Measurements from ENCODE around the gene FASTKD2. TPM values are rescaled to one million over a fixed set of nuclear protein-coding genes. Genes with fewer than 3 reads are reported as not detected.
A peak's percentile ranks its signal among the peaks of the same experiment; 100 is the strongest.

FASTKD2 gene
- total RNA-seq, 1 donor from 2014 or later = 39.9 TPM

DNA sequence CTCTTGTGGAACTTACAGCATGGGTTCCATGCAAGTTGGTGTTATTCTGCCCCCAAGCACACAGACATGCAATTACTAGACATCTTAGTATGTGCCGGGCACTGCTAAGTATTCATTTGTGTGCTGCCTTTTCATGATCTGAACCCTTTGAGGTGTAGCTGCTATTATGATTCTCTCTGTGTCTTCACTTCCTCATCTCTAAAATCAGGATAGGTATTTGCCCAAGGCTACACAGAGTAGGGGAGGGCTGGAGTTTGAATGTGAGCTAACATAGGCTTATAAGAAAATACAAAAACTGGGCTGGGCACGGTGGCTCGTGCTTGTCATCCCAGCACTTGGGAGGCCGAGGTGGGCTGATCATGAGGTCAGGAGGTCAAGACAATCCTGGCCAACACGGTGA, 27.2 kb downstream of the FASTKD2 start:
- Histone ChIP-seq H3K4me3 (no peak overlapping the region), H3K9me3 (replicated peaks) (no peaks in the 10 kb centered on the region), H3K27ac (replicated peaks) (no peak overlapping the region), H3K36me3 (peaks cover 78% of the 10 kb centered on the region), H3K27me3 (ENCODE audit: low read depth) (no peaks in the 10 kb centered on the region), H3K4me1 (no peaks in the 10 kb centered on the region)
- DNase-seq = no peak
- intact Hi-C loops (cut with micrococcal nuclease) = no loop called here
- TF ChIP-seq, protein P1, sequence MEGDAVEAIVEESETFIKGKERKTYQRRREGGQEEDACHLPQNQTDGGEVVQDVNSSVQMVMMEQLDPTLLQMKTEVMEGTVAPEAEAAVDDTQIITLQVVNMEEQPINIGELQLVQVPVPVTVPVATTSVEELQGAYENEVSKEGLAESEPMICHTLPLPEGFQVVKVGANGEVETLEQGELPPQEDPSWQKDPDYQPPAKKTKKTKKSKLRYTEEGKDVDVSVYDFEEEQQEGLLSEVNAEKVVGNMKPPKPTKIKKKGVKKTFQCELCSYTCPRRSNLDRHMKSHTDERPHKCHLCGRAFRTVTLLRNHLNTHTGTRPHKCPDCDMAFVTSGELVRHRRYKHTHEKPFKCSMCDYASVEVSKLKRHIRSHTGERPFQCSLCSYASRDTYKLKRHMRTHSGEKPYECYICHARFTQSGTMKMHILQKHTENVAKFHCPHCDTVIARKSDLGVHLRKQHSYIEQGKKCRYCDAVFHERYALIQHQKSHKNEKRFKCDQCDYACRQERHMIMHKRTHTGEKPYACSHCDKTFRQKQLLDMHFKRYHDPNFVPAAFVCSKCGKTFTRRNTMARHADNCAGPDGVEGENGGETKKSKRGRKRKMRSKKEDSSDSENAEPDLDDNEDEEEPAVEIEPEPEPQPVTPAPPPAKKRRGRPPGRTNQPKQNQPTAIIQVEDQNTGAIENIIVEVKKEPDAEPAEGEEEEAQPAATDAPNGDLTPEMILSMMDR (IDR thresholded peaks at IDR 0.05; ENCODE audit: borderline replicate concordance) = no peak

DNA sequence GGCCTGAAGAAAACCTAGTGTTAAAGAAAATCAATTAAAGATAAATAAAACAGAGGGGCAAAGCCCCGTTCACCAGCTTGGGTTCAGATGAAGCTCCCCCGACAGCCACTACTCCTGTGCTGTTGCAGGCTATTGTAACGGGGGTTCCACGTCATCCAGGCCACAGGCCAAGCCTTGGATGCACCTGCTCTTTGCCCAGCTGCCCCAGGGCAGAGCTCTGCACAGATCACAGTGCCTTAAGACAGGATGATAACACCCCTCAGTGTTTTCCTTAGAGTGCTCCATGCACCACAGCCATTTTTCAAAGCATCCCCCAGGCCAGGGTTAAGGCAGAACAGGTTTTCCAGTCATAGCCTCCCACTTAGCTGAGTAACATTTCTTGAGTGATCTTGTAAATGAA, 32.0 kb downstream of the FASTKD2 start:
- intact Hi-C loops (cut with micrococcal nuclease) = no loop called here
- TF ChIP-seq, protein P1 (IDR thresholded peaks at IDR 0.05; ENCODE audit: borderline replicate concordance) = no peak

DNA sequence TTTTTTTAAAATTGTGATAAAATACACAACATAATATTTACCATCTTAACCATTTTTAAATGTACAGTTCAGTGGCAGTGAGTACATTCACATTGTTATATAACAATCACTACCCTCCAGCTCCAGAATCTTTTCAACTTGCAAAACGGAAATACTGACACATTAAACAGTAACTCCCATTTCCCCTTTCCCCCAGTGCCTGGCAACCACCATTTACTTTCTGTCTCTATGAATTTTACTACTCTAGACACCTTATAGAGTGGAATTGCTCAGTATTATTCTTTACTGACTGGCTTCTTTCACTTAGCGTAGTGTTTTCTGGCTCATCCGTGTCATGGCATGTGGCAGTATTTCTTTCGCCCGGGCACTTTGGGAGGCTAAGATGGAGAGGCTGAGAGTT, 32.6 kb downstream of the FASTKD2 start:
- intact Hi-C loops (cut with micrococcal nuclease) = no loop called here
- Histone ChIP-seq H3K4me1 (peaks cover 28% of the 10 kb centered on the region), H3K27ac (replicated peaks) (no peak overlapping the region)

More for the DNA sequence above, 32.0 kb downstream of the FASTKD2 start:
- peaks cover 31% of the 10 kb centered on the region for H3K36me3 ChIP-seq
- peaks cover 23% of the 10 kb centered on the region for H3K4me1 ChIP-seq
- no peak overlapping the region for H3K4me3 ChIP-seq
- DNase-seq = no peak
- H3K27ac ChIP-seq (replicated peaks) = no peak overlapping the region
- H3K27me3 ChIP-seq (ENCODE audit: low read depth) = no peaks in the 10 kb centered on the region
- no peaks in the 10 kb centered on the region for H3K9me3 ChIP-seq (replicated peaks)

DNA sequence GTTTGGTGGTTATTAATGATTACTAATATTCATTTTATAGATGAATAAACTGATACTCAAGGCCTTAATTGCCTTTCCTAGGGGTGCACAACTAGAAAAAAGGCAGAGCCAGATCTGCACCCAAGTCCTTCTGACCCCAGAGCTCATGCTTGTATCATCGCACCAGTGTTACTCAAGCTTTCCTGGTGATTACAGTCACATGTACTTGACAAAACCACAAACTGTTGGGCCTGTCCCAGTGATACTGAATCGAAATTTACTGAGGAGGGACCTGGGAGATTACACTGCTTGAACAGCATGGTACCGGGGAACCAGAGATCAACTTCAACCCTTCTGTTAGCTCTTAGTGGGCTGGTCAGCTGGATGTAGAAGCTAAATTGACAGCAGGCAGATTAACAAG, 33.7 kb downstream of the FASTKD2 start:
- no peaks in the 10 kb centered on the region for H3K9me3 ChIP-seq (replicated peaks)
- peaks cover 25% of the 10 kb centered on the region for H3K36me3 ChIP-seq
- no peak overlapping the region for H3K27ac ChIP-seq (replicated peaks)
- H3K4me1 ChIP-seq = peaks cover 35% of the 10 kb centered on the region
- intact Hi-C loops (cut with micrococcal nuclease) = no loop called here
- no peak overlapping the region for H3K4me3 ChIP-seq
- TF ChIP-seq, protein P1 (IDR thresholded peaks at IDR 0.05; ENCODE audit: borderline replicate concordance) = no peak
- no peaks in the 10 kb centered on the region for H3K27me3 ChIP-seq (ENCODE audit: low read depth)
- DNase-seq = no peak

More for the DNA sequence above, 32.6 kb downstream of the FASTKD2 start:
- Histone ChIP-seq H3K4me3 (no peak overlapping the region), H3K36me3 (peaks cover 25% of the 10 kb centered on the region), H3K9me3 (replicated peaks) (no peaks in the 10 kb centered on the region), H3K27me3 (ENCODE audit: low read depth) (no peaks in the 10 kb centered on the region)
- TF ChIP-seq, protein P1 (IDR thresholded peaks at IDR 0.05; ENCODE audit: borderline replicate concordance) = no peak
- DNase-seq = no peak

DNA sequence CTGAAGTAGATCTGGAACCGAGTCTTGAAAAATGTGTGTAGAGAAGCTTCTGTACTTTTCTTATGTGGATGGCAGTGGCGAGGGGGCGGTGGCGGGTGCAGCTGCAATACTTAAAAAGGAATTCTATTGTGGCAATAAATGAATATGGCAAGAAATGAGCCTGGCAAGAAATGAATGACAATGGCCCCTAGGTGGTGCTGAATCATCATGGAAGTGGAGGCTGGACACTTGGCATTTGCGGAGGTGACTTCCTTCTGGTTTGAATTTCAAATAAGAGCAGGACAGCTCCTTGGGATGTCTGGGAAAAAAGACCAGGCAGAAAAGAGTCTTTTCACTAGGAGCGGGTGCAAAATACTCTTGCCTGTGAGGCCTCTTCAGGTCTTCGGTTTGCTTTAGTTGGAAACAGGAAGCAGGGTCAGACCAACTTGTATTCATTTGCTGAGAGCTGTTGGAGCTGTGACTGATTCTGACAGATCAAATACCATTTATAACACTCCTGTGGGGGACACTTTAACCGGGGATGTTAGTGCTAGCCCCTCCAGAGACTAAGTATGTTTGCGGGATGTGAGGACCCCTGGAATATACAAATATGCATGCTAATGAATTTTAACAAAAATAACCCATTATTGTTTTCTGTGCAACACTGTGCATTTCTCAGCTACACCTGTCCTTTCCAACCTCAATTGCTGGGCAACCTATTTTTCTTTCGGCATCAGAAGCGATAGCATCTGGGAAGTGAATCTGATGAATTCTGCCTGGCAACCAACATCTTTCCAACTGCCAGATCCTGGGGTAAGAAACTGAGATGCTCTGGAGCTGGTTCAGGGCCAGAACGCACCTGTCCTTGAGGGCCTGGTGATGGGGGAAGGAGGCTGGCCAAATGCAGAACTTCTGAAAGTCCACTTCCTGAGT, 35.4 kb downstream of the FASTKD2 start:
- intact Hi-C loops (cut with micrococcal nuclease) = loop anchor here (2.0 to 10.0 kb wide), 2 partner anchors 184 to 674 kb away; no protein-coding TSS in a partner anchor
- H3K27ac ChIP-seq (replicated peaks) = no peak overlapping the region
- TF ChIP-seq, protein P1 (IDR thresholded peaks at IDR 0.05; ENCODE audit: borderline replicate concordance) = peak; percentile 81
- no peaks in the 10 kb centered on the region for H3K9me3 ChIP-seq (replicated peaks)
- H3K4me1 ChIP-seq = peaks cover 35% of the 10 kb centered on the region
- no peaks in the 10 kb centered on the region for H3K27me3 ChIP-seq (ENCODE audit: low read depth)
- DNase-seq = peak; percentile 31
- H3K36me3 ChIP-seq = peaks cover 9% of the 10 kb centered on the region
- no peak overlapping the region for H3K4me3 ChIP-seq

All from left ventricle myocardium inferior (tissue), 1 donor.